ENCODE data around the gene MAB21L3. TPM values are rescaled to one million over a fixed set of nuclear protein-coding genes. Genes with fewer than 3 reads are reported as not detected.

The MAB21L3 gene
- total RNA-seq, 4 donors from 2014 or later, result not detected

GRCh38 chr1:116170721-116171589 lies 59.8 kb downstream of the MAB21L3 start:
- intact Hi-C loops (cut with DNase I; ENCODE audit: low total_unique reads), result no loop called here
- Histone ChIP-seq H3K4me3 (no peak overlapping the region), H3K36me3 (no peaks in the 10 kb centered on the region), H3K9me3 (no peaks in the 10 kb centered on the region), H3K4me1 (no peaks in the 10 kb centered on the region), H3K27me3 (no peaks in the 10 kb centered on the region), H3K27ac (no peak overlapping the region)
- TF ChIP-seq CTCF (IDR thresholded peaks at IDR 0.05) (no peak), POLR2A (IDR thresholded peaks at IDR 0.05) (no peak)
- DNase-seq, result no peak

GRCh38 chr1:116172666-116173065 lies 61.5 kb downstream of the MAB21L3 start:
- no peak for DNase-seq
- no peak overlapping the region for H3K27ac ChIP-seq
- H3K9me3 ChIP-seq, result no peaks in the 10 kb centered on the region
- TF ChIP-seq CTCF (IDR thresholded peaks at IDR 0.05) (no peak), POLR2A (IDR thresholded peaks at IDR 0.05) (no peak)
- no peaks in the 10 kb centered on the region for H3K27me3 ChIP-seq
- H3K4me1 ChIP-seq, result no peaks in the 10 kb centered on the region
- no peak overlapping the region for H3K4me3 ChIP-seq
- intact Hi-C loops (cut with DNase I; ENCODE audit: low total_unique reads), result no loop called here
- H3K36me3 ChIP-seq, result no peaks in the 10 kb centered on the region

- TF ChIP-seq POLR2A (IDR thresholded peaks at IDR 0.05) (no peak), CTCF (IDR thresholded peaks at IDR 0.05) (no peak)
Measured at GRCh38 chr1:116175611-116176010, 64.4 kb downstream of the MAB21L3 start.

GRCh38 chr1:116176306-116176789 lies 65.1 kb downstream of the MAB21L3 start:
- no peaks in the 10 kb centered on the region for H3K4me1 ChIP-seq
- H3K4me3 ChIP-seq, result no peak overlapping the region
- DNase-seq, result no peak
- H3K9me3 ChIP-seq, result no peaks in the 10 kb centered on the region
- no peaks in the 10 kb centered on the region for H3K36me3 ChIP-seq
- H3K27ac ChIP-seq, result no peak overlapping the region
- H3K27me3 ChIP-seq, result no peaks in the 10 kb centered on the region
- TF ChIP-seq CTCF (IDR thresholded peaks at IDR 0.05), result no peak
- no peak for TF ChIP-seq POLR2A (IDR thresholded peaks at IDR 0.05)
- intact Hi-C loops (cut with DNase I; ENCODE audit: low total_unique reads), result no loop called here

More at GRCh38 chr1:116175611-116176010, 64.4 kb downstream of the MAB21L3 start:
- no peaks in the 10 kb centered on the region for H3K4me1 ChIP-seq
- no peak overlapping the region for H3K27ac ChIP-seq
- intact Hi-C loops (cut with DNase I; ENCODE audit: low total_unique reads), result no loop called here
- H3K36me3 ChIP-seq, result no peaks in the 10 kb centered on the region
- no peak overlapping the region for H3K4me3 ChIP-seq
- H3K27me3 ChIP-seq, result no peaks in the 10 kb centered on the region
- DNase-seq, result no peak
- H3K9me3 ChIP-seq, result no peaks in the 10 kb centered on the region

- Histone ChIP-seq H3K36me3 (no peaks in the 10 kb centered on the region), H3K27me3 (no peaks in the 10 kb centered on the region), H3K4me3 (no peak overlapping the region), H3K27ac (no peak overlapping the region), H3K9me3 (no peaks in the 10 kb centered on the region), H3K4me1 (no peaks in the 10 kb centered on the region)
- DNase-seq, result no peak
- TF ChIP-seq POLR2A (IDR thresholded peaks at IDR 0.05) (no peak), CTCF (IDR thresholded peaks at IDR 0.05) (no peak)
- intact Hi-C loops (cut with DNase I; ENCODE audit: low total_unique reads), result no loop called here
Measured at GRCh38 chr1:116177861-116178260, 66.7 kb downstream of the MAB21L3 start.

Measured in uterus (tissue), 4 donors.